ENCODE measurements around the gene RAE1.
A peak's percentile ranks its signal among the peaks of the same experiment; 100 is the strongest.
"Not testable (repeated sequence)": the region's sequence is repeated elsewhere in the genome, so short reads cannot be mapped to it uniquely, and the experiment has no call there.

RAE1 gene

DNA sequence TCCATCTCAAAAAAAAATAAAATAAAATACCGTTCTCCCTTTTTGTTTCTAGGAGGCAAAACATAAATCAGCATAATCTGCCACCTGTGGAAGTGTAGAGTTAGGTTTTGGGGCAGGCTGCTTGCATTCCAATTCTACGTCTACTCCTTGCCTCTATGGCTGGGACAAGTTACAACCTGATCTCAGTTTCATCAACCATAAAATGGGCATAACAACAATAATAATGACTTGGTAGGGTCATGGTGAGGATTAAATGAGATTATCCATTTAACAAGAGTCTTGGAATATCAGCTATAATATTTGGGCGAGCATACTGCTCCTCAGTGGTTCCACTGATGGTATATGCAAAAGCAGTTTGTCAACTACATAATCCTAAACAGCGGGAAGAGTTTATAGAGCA lies 3.7 kb upstream of the RAE1 start:
- H4K12ac ChIP-seq (ENCODE audit: low read depth, low read length) = no peak overlapping the region
- H3K27me3 ChIP-seq (ENCODE audit: insufficient read depth, low read length) = no peaks in the 10 kb centered on the region
- H3K4me2 ChIP-seq (ENCODE audit: low read length) = no peak overlapping the region
- H2AK5ac ChIP-seq (ENCODE audit: low read length) = no peak overlapping the region
- H3K18ac ChIP-seq (ENCODE audit: low read length) = no peak overlapping the region
- no peak overlapping the region for H4K8ac ChIP-seq (ENCODE audit: low read depth, low read length)
- H3K27ac ChIP-seq (ENCODE audit: low read depth, low read length) = no peak overlapping the region
- H3K4me1 ChIP-seq (ENCODE audit: control insufficient read depth in 1 of 2, insufficient read depth in 2 of 2, low read length in 2 of 2) = peaks cover 2 to 6% of the 10 kb centered on the region in 2 experiments
- H3K4ac ChIP-seq (ENCODE audit: low read depth, low read length) = no peak overlapping the region
- no peak overlapping the region for H3K14ac ChIP-seq (ENCODE audit: low read length)
- no peak overlapping the region for H3K4me3 ChIP-seq (ENCODE audit: low read depth, low read length)
- no peaks in the 10 kb centered on the region for H3K36me3 ChIP-seq (ENCODE audit: control insufficient read depth in 1 of 2, insufficient read depth in 2 of 2, low read length in 2 of 2)
- H2BK5ac ChIP-seq (ENCODE audit: low read depth, low read length, poor library complexity) = no peak overlapping the region
- H3K23ac ChIP-seq (ENCODE audit: low read length) = no peak overlapping the region
- no CpG with 5 or more reads among the region's 4 CpGs for WGBS (ENCODE audit: extremely low coverage, insufficient coverage, insufficient read length)
- H2BK12ac ChIP-seq (ENCODE audit: low read length) = no peak overlapping the region
- no peak overlapping the region for H2BK120ac ChIP-seq (ENCODE audit: insufficient read depth, low read length, poor library complexity)
- DNase-seq = no peak
- no peak overlapping the region for H2AFZ ChIP-seq (ENCODE audit: insufficient read depth, low read length, poor library complexity)
- no peak overlapping the region for H4K91ac ChIP-seq (ENCODE audit: low read depth, low read length)
- H3K79me2 ChIP-seq (ENCODE audit: control insufficient read depth, insufficient read depth, low read length, poor library complexity) = peaks cover 11% of the 10 kb centered on the region
- H3K9me3 ChIP-seq (ENCODE audit: insufficient read depth, low read depth, low read length) = no peaks in the 10 kb centered on the region
- peaks cover 5% of the 10 kb centered on the region for H3K79me1 ChIP-seq (ENCODE audit: low read length)
- no peak overlapping the region for H3K9ac ChIP-seq (ENCODE audit: low read length)

- H2AFZ ChIP-seq (ENCODE audit: insufficient read depth, low read length, poor library complexity); H3K4me3 ChIP-seq (ENCODE audit: low read depth, low read length); H4K12ac ChIP-seq (ENCODE audit: low read depth, low read length); H3K9me3 ChIP-seq (ENCODE audit: insufficient read depth, low read depth, low read length); H3K79me1 ChIP-seq (ENCODE audit: low read length); H3K4ac ChIP-seq (ENCODE audit: low read depth, low read length); H3K18ac ChIP-seq (ENCODE audit: low read length); H3K23ac ChIP-seq (ENCODE audit: low read length); H4K8ac ChIP-seq (ENCODE audit: low read depth, low read length); H4K91ac ChIP-seq (ENCODE audit: low read depth, low read length); H2BK12ac ChIP-seq (ENCODE audit: low read length); H3K14ac ChIP-seq (ENCODE audit: low read length); H2BK120ac ChIP-seq (ENCODE audit: insufficient read depth, low read length, poor library complexity); H2AK5ac ChIP-seq (ENCODE audit: low read length); H2BK5ac ChIP-seq (ENCODE audit: low read depth, low read length, poor library complexity); DNase-seq; H3K4me2 ChIP-seq (ENCODE audit: low read length); H3K4me1 ChIP-seq (ENCODE audit: control insufficient read depth in 1 of 2, insufficient read depth in 2 of 2, low read length in 2 of 2); H3K36me3 ChIP-seq (ENCODE audit: control insufficient read depth in 1 of 2, insufficient read depth in 2 of 2, low read length in 2 of 2); H3K27ac ChIP-seq (ENCODE audit: low read depth, low read length); H3K27me3 ChIP-seq (ENCODE audit: insufficient read depth, low read length); H3K9ac ChIP-seq (ENCODE audit: low read length): not testable (repeated sequence)
- no CpG with 5 or more reads among the region's 47 CpGs for WGBS (ENCODE audit: extremely low coverage, insufficient coverage, insufficient read length)
- H3K79me2 ChIP-seq (ENCODE audit: control insufficient read depth, insufficient read depth, low read length, poor library complexity) = peaks cover 11% of the 10 kb centered on the region
These were observed 2.7 kb upstream of the RAE1 start for GRCh38 chr20:57348200-57348921.

DNA sequence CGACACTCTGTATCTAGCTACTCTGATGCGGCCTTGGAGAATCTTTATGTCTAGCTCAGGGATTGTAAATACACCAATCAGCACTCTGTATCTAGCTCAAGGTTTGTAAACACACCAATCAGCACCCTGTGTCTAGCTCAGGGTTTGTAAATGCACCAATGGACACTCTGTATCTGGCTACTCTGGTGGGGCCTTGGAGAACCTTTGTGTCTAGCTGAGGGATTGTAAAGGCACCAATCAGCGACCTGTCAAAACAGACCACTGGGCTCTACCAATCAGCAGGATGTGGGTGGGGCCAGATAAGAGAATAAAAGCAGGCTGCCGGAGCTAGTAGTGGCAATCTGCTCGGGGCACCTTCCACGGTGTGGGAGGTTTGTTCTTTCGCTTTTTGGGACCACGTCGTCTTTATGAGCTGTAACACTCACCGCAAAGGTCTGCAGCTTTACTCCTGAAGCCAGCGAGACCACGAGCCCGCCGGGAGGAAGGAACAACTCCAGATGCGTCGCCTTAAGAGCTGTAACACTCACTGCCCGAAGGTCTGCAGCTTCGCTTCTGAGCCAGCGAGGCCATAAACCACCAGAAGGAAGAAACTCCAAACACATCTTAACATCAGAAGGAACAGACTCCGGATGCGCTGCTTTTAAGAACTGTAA lies 2.0 kb upstream of the RAE1 start:
- H3K14ac ChIP-seq (ENCODE audit: low read length); H3K9me3 ChIP-seq (ENCODE audit: insufficient read depth, low read depth, low read length); H4K12ac ChIP-seq (ENCODE audit: low read depth, low read length); H4K8ac ChIP-seq (ENCODE audit: low read depth, low read length); H3K4me2 ChIP-seq (ENCODE audit: low read length); H3K18ac ChIP-seq (ENCODE audit: low read length); DNase-seq; H3K4ac ChIP-seq (ENCODE audit: low read depth, low read length); H3K79me1 ChIP-seq (ENCODE audit: low read length); H3K4me3 ChIP-seq (ENCODE audit: low read depth, low read length); H4K91ac ChIP-seq (ENCODE audit: low read depth, low read length); H3K9ac ChIP-seq (ENCODE audit: low read length); H3K36me3 ChIP-seq (ENCODE audit: control insufficient read depth in 1 of 2, insufficient read depth in 2 of 2, low read length in 2 of 2); H2AK5ac ChIP-seq (ENCODE audit: low read length); H2BK120ac ChIP-seq (ENCODE audit: insufficient read depth, low read length, poor library complexity); H3K27me3 ChIP-seq (ENCODE audit: insufficient read depth, low read length); H3K23ac ChIP-seq (ENCODE audit: low read length); H3K27ac ChIP-seq (ENCODE audit: low read depth, low read length); H3K4me1 ChIP-seq (ENCODE audit: control insufficient read depth in 1 of 2, insufficient read depth in 2 of 2, low read length in 2 of 2); H2BK5ac ChIP-seq (ENCODE audit: low read depth, low read length, poor library complexity); H2BK12ac ChIP-seq (ENCODE audit: low read length); H2AFZ ChIP-seq (ENCODE audit: insufficient read depth, low read length, poor library complexity): not testable (repeated sequence)
- peaks cover 11% of the 10 kb centered on the region for H3K79me2 ChIP-seq (ENCODE audit: control insufficient read depth, insufficient read depth, low read length, poor library complexity)
- no CpG with 5 or more reads among the region's 21 CpGs for WGBS (ENCODE audit: extremely low coverage, insufficient coverage, insufficient read length)

- Histone ChIP-seq H4K91ac (ENCODE audit: low read depth, low read length) (no peak overlapping the region), H3K4me1 (ENCODE audit: control insufficient read depth in 1 of 2, insufficient read depth in 2 of 2, low read length in 2 of 2) (peaks cover 2 to 6% of the 10 kb centered on the region in 2 experiments)
- no CpG with 5 or more reads among the region's 16 CpGs for WGBS (ENCODE audit: extremely low coverage, insufficient coverage, insufficient read length)
These were observed 859 bp upstream of the RAE1 start for GRCh38 chr20:57350081-57350710.

More at GRCh38 chr20:57350081-57350710, 859 bp upstream of the RAE1 start:
- H3K9ac ChIP-seq (ENCODE audit: low read length) = no peak overlapping the region
- no peak overlapping the region for H3K4me3 ChIP-seq (ENCODE audit: low read depth, low read length)
- no peak overlapping the region for H3K14ac ChIP-seq (ENCODE audit: low read length)
- H3K4ac ChIP-seq (ENCODE audit: low read depth, low read length) = no peak overlapping the region
- H2BK120ac ChIP-seq (ENCODE audit: insufficient read depth, low read length, poor library complexity) = no peak overlapping the region
- H4K8ac ChIP-seq (ENCODE audit: low read depth, low read length) = peak overlapping the region; percentile 77
- H3K4me2 ChIP-seq (ENCODE audit: low read length) = no peak overlapping the region
- peaks cover 11% of the 10 kb centered on the region for H3K79me2 ChIP-seq (ENCODE audit: control insufficient read depth, insufficient read depth, low read length, poor library complexity)
- H2BK5ac ChIP-seq (ENCODE audit: low read depth, low read length, poor library complexity) = no peak overlapping the region
- peak in 1 of 2 donors; percentile 20 for DNase-seq
- H3K27ac ChIP-seq (ENCODE audit: low read depth, low read length) = no peak overlapping the region
- peaks cover 7 to 14% of the 10 kb centered on the region in 2 experiments for H3K36me3 ChIP-seq (ENCODE audit: control insufficient read depth in 1 of 2, insufficient read depth in 2 of 2, low read length in 2 of 2)
- H3K27me3 ChIP-seq (ENCODE audit: insufficient read depth, low read length) = no peaks in the 10 kb centered on the region
- no peak overlapping the region for H2AFZ ChIP-seq (ENCODE audit: insufficient read depth, low read length, poor library complexity)
- H4K12ac ChIP-seq (ENCODE audit: low read depth, low read length) = no peak overlapping the region
- H3K79me1 ChIP-seq (ENCODE audit: low read length) = peaks cover 5% of the 10 kb centered on the region
- no peaks in the 10 kb centered on the region for H3K9me3 ChIP-seq (ENCODE audit: insufficient read depth, low read depth, low read length)
- H3K23ac ChIP-seq (ENCODE audit: low read length) = no peak overlapping the region
- no peak overlapping the region for H2AK5ac ChIP-seq (ENCODE audit: low read length)
- H2BK12ac ChIP-seq (ENCODE audit: low read length) = no peak overlapping the region
- no peak overlapping the region for H3K18ac ChIP-seq (ENCODE audit: low read length)
